Inferior parietal cortex (tissue), 1 donor: ENCODE data around the gene PAGE1.
"Not testable (repeated sequence)": the region's sequence is repeated elsewhere in the genome, so short reads cannot be mapped to it uniquely, and the experiment has no call there.

ENCODE experiments used
- DNase-seq: peaks from one replicate; pipeline ENCODE4 v3.0.0-alpha.2; 2016; ENCODE audit errors: extremely low spot score

PAGE1 gene, protein sequence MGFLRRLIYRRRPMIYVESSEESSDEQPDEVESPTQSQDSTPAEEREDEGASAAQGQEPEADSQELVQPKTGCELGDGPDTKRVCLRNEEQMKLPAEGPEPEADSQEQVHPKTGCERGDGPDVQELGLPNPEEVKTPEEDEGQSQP

DNA sequence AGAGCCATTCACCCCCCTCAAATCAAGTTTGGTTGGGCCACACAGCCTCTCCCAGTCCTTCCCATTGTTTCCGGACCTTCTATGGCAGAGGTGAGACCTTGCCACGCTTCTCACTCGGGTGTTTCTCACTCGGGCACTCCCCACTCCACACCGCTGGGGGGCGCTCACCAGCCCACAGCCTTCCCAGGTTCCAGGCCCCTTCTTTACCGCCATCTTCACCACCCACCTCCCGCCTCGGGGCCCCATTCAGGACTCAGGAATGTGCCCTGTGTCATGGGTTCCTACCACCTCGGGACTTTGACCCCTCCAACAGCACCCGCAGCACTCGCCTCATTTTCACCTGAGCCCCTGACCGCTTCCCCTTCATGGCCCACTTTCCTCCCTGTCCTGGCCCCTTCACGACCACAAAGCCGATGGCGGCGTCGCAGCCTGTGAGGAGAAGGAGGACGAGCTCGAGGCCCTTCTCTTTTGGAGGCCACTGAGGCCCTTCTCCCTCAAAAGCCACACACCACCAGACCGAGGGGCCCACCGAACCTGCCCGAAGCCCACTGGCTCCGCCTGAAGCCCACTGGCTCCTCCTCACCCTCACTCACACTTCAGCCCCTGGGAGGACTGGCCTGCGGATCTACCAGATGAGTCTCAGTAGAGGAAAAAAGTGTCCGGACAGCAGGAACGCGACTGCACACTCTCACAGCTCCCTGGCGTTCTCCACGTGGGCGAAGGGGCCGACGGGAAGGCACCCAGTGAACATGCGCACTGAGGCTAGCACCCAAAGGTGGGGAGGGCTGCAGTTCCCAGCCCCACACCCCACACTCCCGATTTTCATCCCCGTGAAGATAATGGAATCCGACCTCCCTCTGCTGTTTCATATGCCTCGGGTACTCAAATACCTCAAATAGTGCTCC, at the start of gene PAGE1:
PAGE1 (minus strand) TSS at position 709 of the 905 bp plus-strand sequence. CDS start 1,214 bp downstream, outside the sequence.
- DNase-seq = no peak

GRCh38 chrX:49741501-49741900, 45.7 kb upstream of the PAGE1 start:
- not testable (repeated sequence) for DNase-seq

DNA sequence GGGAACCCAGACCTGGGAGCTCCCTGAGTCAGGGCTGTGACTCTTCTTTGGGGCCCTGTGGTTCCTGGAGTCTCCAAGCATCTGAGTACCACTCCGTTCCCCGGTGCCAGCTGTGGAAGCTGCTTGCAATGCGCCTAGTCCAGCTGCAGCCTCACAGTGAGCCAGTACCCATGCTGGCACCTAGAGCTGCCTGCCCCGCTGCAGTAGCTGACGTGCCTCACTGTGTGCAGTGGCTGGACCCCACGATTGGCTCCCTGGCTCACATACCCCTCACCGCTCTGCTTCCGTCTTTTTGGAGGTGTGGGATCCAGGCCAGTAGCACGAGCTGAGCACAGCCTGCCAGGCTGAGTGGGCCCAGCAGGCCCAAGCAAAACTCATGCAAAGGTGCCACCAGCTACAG, 32.1 kb upstream of the PAGE1 start:
- DNase-seq = no peak

DNA sequence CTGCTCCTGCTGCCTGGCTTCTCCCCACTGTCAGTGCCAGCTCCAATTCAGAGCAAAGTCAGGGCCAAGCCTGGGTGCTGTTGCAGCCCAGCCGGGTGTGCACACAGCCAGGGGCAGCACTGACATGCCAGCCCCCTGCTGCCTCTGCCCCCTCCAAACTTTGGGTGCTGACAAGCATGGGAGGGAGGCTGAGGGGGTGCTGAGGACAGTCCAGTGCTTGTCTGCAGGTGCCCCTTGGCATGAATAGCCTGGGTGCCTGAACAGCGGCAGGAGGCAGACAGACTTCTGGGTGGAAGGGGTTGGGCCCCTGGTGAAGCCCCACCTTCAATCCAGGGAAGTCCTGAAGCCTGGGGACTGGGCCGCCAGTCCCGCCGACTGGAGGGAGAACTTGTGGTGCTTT, 31.2 kb upstream of the PAGE1 start:
- no peak for DNase-seq

GRCh38 chrX:49725923-49726904, 30.4 kb upstream of the PAGE1 start:
- no peak for DNase-seq

DNA sequence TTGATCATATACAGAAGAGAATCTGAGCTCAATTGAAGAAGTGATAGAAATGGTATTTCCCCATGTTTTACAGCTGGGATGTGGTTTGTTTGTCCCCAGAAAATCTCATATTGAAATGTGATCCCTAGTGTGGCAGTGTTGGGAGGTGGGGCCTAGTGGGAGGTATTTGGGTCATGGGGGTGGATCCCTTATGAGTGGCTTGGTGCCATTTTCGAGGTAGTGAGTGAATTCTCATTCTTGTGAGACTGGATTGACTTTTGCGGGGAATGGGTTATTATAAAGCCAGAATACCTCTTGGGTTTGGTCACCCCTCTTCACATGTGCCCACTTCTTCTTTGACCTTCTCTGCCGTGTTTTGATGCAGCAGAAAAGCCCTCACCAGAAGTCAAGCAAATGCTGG, 29.6 kb upstream of the PAGE1 start:
- DNase-seq = no peak

DNA sequence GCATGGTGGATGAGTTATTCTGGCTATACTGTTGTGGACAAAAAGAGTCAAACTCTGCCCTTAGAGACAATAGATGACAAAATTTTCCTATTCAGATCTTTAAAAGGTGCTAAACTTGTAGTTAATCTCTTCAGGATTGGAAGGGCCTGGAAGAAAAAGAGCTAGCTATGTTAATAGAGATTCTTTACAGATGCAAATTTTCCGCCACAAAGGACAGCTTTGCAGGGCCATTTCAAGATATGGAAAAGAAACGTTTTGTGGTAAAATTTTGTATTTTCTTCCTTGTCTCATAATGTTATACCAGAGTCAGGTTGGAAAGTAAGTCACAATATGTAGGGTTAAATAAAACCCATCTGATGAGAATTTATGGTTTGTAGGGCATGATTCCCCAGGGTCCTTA, 24.3 kb upstream of the PAGE1 start:
- DNase-seq = not testable (repeated sequence)

GRCh38 chrX:49712577-49712976, 16.8 kb upstream of the PAGE1 start:
- DNase-seq = no peak

GRCh38 chrX:49710744-49711319, 15.0 kb upstream of the PAGE1 start:
- no peak for DNase-seq

GRCh38 chrX:49704691-49705404, 9.1 kb upstream of the PAGE1 start:
- no peak for DNase-seq

GRCh38 chrX:49701933-49702332, 6.1 kb upstream of the PAGE1 start:
- DNase-seq = no peak

- DNase-seq = no peak
Measured at GRCh38 chrX:49701323-49701722, 5.5 kb upstream of the PAGE1 start.

GRCh38 chrX:49675075-49675719, 20.6 kb downstream of the PAGE1 start:
- no peak for DNase-seq

GRCh38 chrX:49673394-49673793, 22.4 kb downstream of the PAGE1 start:
- no peak for DNase-seq

DNA sequence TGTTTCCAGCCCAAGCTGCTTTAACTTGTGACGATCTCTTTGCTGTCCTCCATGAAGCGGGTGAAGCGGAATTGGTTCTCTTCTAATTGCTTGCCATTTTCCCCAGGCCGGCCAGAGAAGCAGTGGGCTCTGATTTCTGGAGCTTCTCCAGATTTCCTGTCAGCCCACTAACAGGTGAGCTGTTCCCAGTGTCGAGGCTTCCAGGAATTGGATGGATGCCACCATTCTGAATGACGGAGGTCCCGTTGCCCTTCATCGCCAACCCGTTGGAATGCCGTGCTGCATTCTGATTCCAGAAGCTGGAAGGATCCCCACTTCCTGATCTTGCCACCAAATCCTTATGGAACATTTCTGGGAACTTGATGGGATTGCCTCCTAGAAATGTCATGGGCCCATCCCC, 31.0 kb downstream of the PAGE1 start:
- no peak for DNase-seq

- no peak for DNase-seq
Measured at GRCh38 chrX:49661881-49662280, 33.9 kb downstream of the PAGE1 start.

- no peak for DNase-seq
Measured at GRCh38 chrX:49659771-49660170, 36.0 kb downstream of the PAGE1 start.

GRCh38 chrX:49656533-49656932, 39.3 kb downstream of the PAGE1 start:
- no peak for DNase-seq

GRCh38 chrX:49644991-49645637, 50.7 kb downstream of the PAGE1 start:
- DNase-seq = no peak
